Measurements from ENCODE around the gene TET2. TPM values are rescaled to one million over a fixed set of nuclear protein-coding genes. Genes with fewer than 3 reads are reported as not detected.

The TET2 gene
- total and polyA plus RNA-seq, 3 experiments from 2014 or later, result 13.8 to 28.0 (median 25.8) TPM

DNA sequence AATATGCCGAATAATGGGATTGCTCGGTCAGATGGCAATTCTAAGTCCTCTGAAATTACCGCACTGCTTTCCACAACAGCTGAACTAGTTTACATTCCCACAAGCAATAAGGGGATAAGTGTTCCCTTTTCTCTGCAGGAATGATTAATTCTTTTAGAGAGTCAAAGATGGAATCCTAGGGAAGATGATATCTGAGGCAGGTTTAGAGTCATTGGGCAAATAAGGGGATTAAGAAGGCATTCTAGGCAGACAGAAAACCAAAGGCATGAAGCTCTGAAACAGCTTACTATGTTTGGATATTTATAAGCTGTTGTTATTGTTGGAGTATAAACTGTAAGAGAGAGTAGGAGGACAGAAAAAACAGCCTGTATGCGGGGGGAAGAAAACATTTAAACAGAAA is 85.7 kb downstream of the TET2 start:
- Histone ChIP-seq H3K27me3 (ENCODE audit: insufficient read depth, low read length, poor library complexity, severe bottlenecking) (no peaks in the 10 kb centered on the region), H3K9me3 (ENCODE audit: low read length) (no peaks in the 10 kb centered on the region), H3K36me3 (ENCODE audit: insufficient read depth, low read length) (no peaks in the 10 kb centered on the region), H3K4me1 (ENCODE audit: insufficient read depth, low read length) (no peaks in the 10 kb centered on the region), H3K27ac (ENCODE audit: low read depth, low read length) (no peak overlapping the region), H3K4me3 (ENCODE audit: low read length) (no peak overlapping the region)
- ChIA-PET POLR2A (no interaction called here), CTCF (no interaction called here)
- Mint-ChIP-seq H3K4me3 (no peak overlapping the region), H3K27me3 (no peaks in the 10 kb centered on the region), H3K4me1 (peaks cover 17 to 29% (median 26%) of the 10 kb centered on the region in 3 donors), H3K36me3 (peaks cover 29 to 41% (median 30%) of the 10 kb centered on the region in 3 donors), H3K9me3 (no peaks in the 10 kb centered on the region), H3K27ac (no peak overlapping the region)
- no peak for DNase-seq

DNA sequence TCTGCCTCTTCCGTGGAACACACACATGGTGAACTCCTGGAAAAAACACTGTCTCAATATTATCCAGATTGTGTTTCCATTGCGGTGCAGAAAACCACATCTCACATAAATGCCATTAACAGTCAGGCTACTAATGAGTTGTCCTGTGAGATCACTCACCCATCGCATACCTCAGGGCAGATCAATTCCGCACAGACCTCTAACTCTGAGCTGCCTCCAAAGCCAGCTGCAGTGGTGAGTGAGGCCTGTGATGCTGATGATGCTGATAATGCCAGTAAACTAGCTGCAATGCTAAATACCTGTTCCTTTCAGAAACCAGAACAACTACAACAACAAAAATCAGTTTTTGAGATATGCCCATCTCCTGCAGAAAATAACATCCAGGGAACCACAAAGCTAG is 87.9 kb downstream of the TET2 start:
- no peaks in the 10 kb centered on the region for H3K36me3 ChIP-seq (ENCODE audit: insufficient read depth, low read length)
- H3K4me3 ChIP-seq (ENCODE audit: low read length), result no peak overlapping the region
- no peaks in the 10 kb centered on the region for H3K9me3 ChIP-seq (ENCODE audit: low read length)
- H3K4me1 Mint-ChIP-seq, result peaks cover 19 to 35% (median 27%) of the 10 kb centered on the region in 3 donors
- H3K4me3 Mint-ChIP-seq, result no peak overlapping the region
- peaks cover 32 to 58% (median 39%) of the 10 kb centered on the region in 3 donors for H3K36me3 Mint-ChIP-seq
- no peaks in the 10 kb centered on the region for H3K4me1 ChIP-seq (ENCODE audit: insufficient read depth, low read length)
- DNase-seq, result no peak
- H3K9me3 Mint-ChIP-seq, result no peaks in the 10 kb centered on the region
- no peaks in the 10 kb centered on the region for H3K27me3 Mint-ChIP-seq
- POLR2A ChIA-PET, result no interaction called here
- H3K27me3 ChIP-seq (ENCODE audit: insufficient read depth, low read length, poor library complexity, severe bottlenecking), result no peaks in the 10 kb centered on the region
- CTCF ChIA-PET, result no interaction called here
- no peak overlapping the region for H3K27ac ChIP-seq (ENCODE audit: low read depth, low read length)
- no peak overlapping the region for H3K27ac Mint-ChIP-seq

DNA sequence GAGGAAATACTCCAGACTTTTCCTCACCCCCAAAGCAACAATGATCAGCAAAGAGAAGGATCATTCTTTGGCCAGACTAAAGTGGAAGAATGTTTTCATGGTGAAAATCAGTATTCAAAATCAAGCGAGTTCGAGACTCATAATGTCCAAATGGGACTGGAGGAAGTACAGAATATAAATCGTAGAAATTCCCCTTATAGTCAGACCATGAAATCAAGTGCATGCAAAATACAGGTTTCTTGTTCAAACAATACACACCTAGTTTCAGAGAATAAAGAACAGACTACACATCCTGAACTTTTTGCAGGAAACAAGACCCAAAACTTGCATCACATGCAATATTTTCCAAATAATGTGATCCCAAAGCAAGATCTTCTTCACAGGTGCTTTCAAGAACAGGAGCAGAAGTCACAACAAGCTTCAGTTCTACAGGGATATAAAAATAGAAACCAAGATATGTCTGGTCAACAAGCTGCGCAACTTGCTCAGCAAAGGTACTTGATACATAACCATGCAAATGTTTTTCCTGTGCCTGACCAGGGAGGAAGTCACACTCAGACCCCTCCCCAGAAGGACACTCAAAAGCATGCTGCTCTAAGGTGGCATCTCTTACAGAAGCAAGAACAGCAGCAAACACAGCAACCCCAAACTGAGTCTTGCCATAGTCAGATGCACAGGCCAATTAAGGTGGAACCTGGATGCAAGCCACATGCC is 89.7 kb downstream of the TET2 start:
- no peak for DNase-seq
- H3K4me3 Mint-ChIP-seq, result peak overlapping the region in 2 of 7 donors; percentile 3 to 11
- peaks cover 21 to 35% (median 29%) of the 10 kb centered on the region in 3 donors for H3K4me1 Mint-ChIP-seq
- H3K9me3 Mint-ChIP-seq, result no peaks in the 10 kb centered on the region
- H3K9me3 ChIP-seq (ENCODE audit: low read length), result no peaks in the 10 kb centered on the region
- H3K27ac Mint-ChIP-seq, result peak overlapping the region in 6 of 8 donors; percentile 6 to 68 (median 20)
- POLR2A ChIA-PET, result no interaction called here
- peaks cover 35 to 62% (median 39%) of the 10 kb centered on the region in 3 donors for H3K36me3 Mint-ChIP-seq
- no peaks in the 10 kb centered on the region for H3K4me1 ChIP-seq (ENCODE audit: insufficient read depth, low read length)
- H3K27me3 Mint-ChIP-seq, result no peaks in the 10 kb centered on the region
- CTCF ChIA-PET, result no interaction called here
- no peak overlapping the region for H3K27ac ChIP-seq (ENCODE audit: low read depth, low read length)
- no peaks in the 10 kb centered on the region for H3K36me3 ChIP-seq (ENCODE audit: insufficient read depth, low read length)
- H3K27me3 ChIP-seq (ENCODE audit: insufficient read depth, low read length, poor library complexity, severe bottlenecking), result no peaks in the 10 kb centered on the region
- H3K4me3 ChIP-seq (ENCODE audit: low read length), result no peak overlapping the region

DNA sequence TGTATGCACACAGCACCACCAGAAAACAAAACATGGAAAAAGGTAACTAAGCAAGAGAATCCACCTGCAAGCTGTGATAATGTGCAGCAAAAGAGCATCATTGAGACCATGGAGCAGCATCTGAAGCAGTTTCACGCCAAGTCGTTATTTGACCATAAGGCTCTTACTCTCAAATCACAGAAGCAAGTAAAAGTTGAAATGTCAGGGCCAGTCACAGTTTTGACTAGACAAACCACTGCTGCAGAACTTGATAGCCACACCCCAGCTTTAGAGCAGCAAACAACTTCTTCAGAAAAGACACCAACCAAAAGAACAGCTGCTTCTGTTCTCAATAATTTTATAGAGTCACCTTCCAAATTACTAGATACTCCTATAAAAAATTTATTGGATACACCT is 90.2 kb downstream of the TET2 start:
- no peak overlapping the region for H3K27ac ChIP-seq (ENCODE audit: low read depth, low read length)
- no peaks in the 10 kb centered on the region for H3K36me3 ChIP-seq (ENCODE audit: insufficient read depth, low read length)
- no peak overlapping the region for H3K4me3 ChIP-seq (ENCODE audit: low read length)
- DNase-seq, result no peak
- no peaks in the 10 kb centered on the region for H3K27me3 Mint-ChIP-seq
- H3K4me1 ChIP-seq (ENCODE audit: insufficient read depth, low read length), result no peaks in the 10 kb centered on the region
- peaks cover 35 to 65% (median 39%) of the 10 kb centered on the region in 3 donors for H3K36me3 Mint-ChIP-seq
- POLR2A ChIA-PET, result no interaction called here
- H3K27me3 ChIP-seq (ENCODE audit: insufficient read depth, low read length, poor library complexity, severe bottlenecking), result no peaks in the 10 kb centered on the region
- CTCF ChIA-PET, result no interaction called here
- peak overlapping the region in 2 of 8 donors; percentile 9 to 13 for H3K27ac Mint-ChIP-seq
- H3K4me1 Mint-ChIP-seq, result peaks cover 21 to 35% (median 29%) of the 10 kb centered on the region in 3 donors
- H3K9me3 ChIP-seq (ENCODE audit: low read length), result no peaks in the 10 kb centered on the region
- no peak overlapping the region for H3K4me3 Mint-ChIP-seq
- no peaks in the 10 kb centered on the region for H3K9me3 Mint-ChIP-seq

DNA sequence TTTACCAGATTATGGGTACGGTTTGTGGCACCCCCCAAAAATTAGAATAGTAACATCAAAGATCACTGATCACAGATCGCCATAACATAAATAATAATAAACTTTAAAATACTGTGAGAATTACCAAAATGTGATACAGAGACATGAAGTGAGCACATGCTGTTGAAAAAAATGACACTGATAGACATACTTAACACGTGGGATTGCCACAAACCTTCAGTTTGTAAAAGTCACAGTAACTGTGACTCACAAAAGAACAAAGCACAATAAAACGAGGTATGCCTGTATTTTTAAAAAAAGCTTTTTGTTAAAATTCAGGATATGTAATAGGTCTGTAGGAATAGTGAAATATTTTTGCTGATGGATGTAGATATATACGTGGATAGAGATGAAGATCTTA is 93.4 kb downstream of the TET2 start:
- Mint-ChIP-seq H3K4me1 (peaks cover 18 to 26% (median 21%) of the 10 kb centered on the region in 3 donors), H3K36me3 (peaks cover 19 to 69% (median 30%) of the 10 kb centered on the region in 3 donors), H3K27ac (no peak overlapping the region), H3K4me3 (no peak overlapping the region), H3K9me3 (no peaks in the 10 kb centered on the region), H3K27me3 (no peaks in the 10 kb centered on the region)
- Histone ChIP-seq H3K4me3 (ENCODE audit: low read length) (no peak overlapping the region), H3K27ac (ENCODE audit: low read depth, low read length) (no peak overlapping the region), H3K36me3 (ENCODE audit: insufficient read depth, low read length) (peaks cover 4% of the 10 kb centered on the region), H3K27me3 (ENCODE audit: insufficient read depth, low read length, poor library complexity, severe bottlenecking) (no peaks in the 10 kb centered on the region), H3K9me3 (ENCODE audit: low read length) (no peaks in the 10 kb centered on the region), H3K4me1 (ENCODE audit: insufficient read depth, low read length) (no peaks in the 10 kb centered on the region)
- POLR2A ChIA-PET, result no interaction called here
- DNase-seq, result no peak
- CTCF ChIA-PET, result no interaction called here

DNA sequence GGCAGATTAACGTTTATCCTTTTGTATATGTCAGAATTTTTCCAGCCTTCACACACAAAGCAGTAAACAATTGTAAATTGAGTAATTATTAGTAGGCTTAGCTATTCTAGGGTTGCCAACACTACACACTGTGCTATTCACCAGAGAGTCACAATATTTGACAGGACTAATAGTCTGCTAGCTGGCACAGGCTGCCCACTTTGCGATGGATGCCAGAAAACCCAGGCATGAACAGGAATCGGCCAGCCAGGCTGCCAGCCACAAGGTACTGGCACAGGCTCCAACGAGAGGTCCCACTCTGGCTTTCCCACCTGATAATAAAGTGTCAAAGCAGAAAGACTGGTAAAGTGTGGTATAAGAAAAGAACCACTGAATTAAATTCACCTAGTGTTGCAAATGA is 94.8 kb downstream of the TET2 start:
- Mint-ChIP-seq H3K9me3 (no peaks in the 10 kb centered on the region), H3K27me3 (no peaks in the 10 kb centered on the region), H3K4me3 (peak overlapping the region in 1 of 7 donors; percentile 51), H3K27ac (peak overlapping the region in 1 of 8 donors; percentile 59), H3K4me1 (peaks cover 9 to 12% (median 9%) of the 10 kb centered on the region in 3 donors), H3K36me3 (peaks cover 6 to 55% (median 19%) of the 10 kb centered on the region in 3 donors)
- no peaks in the 10 kb centered on the region for H3K9me3 ChIP-seq (ENCODE audit: low read length)
- H3K4me1 ChIP-seq (ENCODE audit: insufficient read depth, low read length), result no peaks in the 10 kb centered on the region
- POLR2A ChIA-PET, result no interaction called here
- H3K27ac ChIP-seq (ENCODE audit: low read depth, low read length), result no peak overlapping the region
- peaks cover 4% of the 10 kb centered on the region for H3K36me3 ChIP-seq (ENCODE audit: insufficient read depth, low read length)
- no peaks in the 10 kb centered on the region for H3K27me3 ChIP-seq (ENCODE audit: insufficient read depth, low read length, poor library complexity, severe bottlenecking)
- CTCF ChIA-PET, result no interaction called here
- no peak overlapping the region for H3K4me3 ChIP-seq (ENCODE audit: low read length)
- DNase-seq, result no peak

DNA sequence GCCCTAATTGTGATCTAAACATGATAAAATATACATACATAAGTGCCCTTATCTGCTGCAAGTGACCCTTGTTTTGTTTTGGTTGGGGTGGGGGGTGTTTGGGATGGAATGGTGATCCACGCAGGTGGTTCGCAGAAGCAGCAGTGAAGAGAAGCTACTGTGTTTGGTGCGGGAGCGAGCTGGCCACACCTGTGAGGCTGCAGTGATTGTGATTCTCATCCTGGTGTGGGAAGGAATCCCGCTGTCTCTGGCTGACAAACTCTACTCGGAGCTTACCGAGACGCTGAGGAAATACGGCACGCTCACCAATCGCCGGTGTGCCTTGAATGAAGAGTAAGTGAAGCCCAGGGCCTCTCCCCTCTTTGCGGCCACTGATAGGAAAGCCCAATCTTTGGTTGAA is 96.8 kb downstream of the TET2 start:
- Histone ChIP-seq H3K4me3 (ENCODE audit: low read length) (no peak overlapping the region), H3K9me3 (ENCODE audit: low read length) (no peaks in the 10 kb centered on the region), H3K4me1 (ENCODE audit: insufficient read depth, low read length) (no peaks in the 10 kb centered on the region), H3K27ac (ENCODE audit: low read depth, low read length) (no peak overlapping the region), H3K36me3 (ENCODE audit: insufficient read depth, low read length) (peaks cover 4% of the 10 kb centered on the region), H3K27me3 (ENCODE audit: insufficient read depth, low read length, poor library complexity, severe bottlenecking) (no peaks in the 10 kb centered on the region)
- Mint-ChIP-seq H3K4me1 (peaks cover 2 to 4% (median 3%) of the 10 kb centered on the region in 3 donors), H3K27ac (peak overlapping the region in 1 of 8 donors; percentile 45), H3K36me3 (peaks cover 6 to 44% (median 14%) of the 10 kb centered on the region in 3 donors), H3K9me3 (no peaks in the 10 kb centered on the region), H3K27me3 (no peaks in the 10 kb centered on the region), H3K4me3 (no peak overlapping the region)
- ChIA-PET CTCF (no interaction called here), POLR2A (no interaction called here)
- no peak for DNase-seq

DNA sequence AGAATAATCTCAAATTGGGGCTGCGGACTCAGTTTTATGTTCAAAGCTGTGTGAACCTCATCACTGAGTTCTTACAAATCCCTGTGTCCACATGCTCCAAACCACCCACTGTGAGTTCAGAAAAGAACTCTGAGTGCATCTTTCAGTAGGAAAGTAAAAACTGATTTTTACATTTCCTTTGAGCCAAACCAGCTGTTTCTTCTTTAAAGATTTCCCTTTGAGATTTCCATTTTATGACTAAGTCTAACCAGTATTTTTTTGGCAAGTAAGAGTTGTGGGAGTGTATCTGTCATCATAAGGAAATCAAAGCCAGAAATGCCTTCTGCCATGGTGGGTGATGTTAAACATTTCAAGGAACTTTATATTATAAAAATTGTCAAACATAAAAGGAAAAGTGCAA is 100.0 kb downstream of the TET2 start:
- H3K36me3 Mint-ChIP-seq, result peaks cover 6 to 50% (median 18%) of the 10 kb centered on the region in 3 donors
- POLR2A ChIA-PET, result no interaction called here

More for the DNA sequence above, 100.0 kb downstream of the TET2 start:
- DNase-seq, result no peak
- H3K9me3 ChIP-seq (ENCODE audit: low read length), result no peaks in the 10 kb centered on the region
- H3K4me1 ChIP-seq (ENCODE audit: insufficient read depth, low read length), result no peaks in the 10 kb centered on the region
- no peaks in the 10 kb centered on the region for H3K27me3 Mint-ChIP-seq
- CTCF ChIA-PET, result interaction anchor here (1.2 kb wide), 1 partner anchor 227 kb away, joined by 3 read pairs; the partner anchor contains the start of gene PPA2
- H3K9me3 Mint-ChIP-seq, result no peaks in the 10 kb centered on the region
- no peak overlapping the region for H3K4me3 Mint-ChIP-seq
- no peak overlapping the region for H3K27ac ChIP-seq (ENCODE audit: low read depth, low read length)
- no peaks in the 10 kb centered on the region for H3K27me3 ChIP-seq (ENCODE audit: insufficient read depth, low read length, poor library complexity, severe bottlenecking)
- H3K4me1 Mint-ChIP-seq, result peaks cover 0 to 4% (median 0%) of the 10 kb centered on the region in 3 donors
- peaks cover 4% of the 10 kb centered on the region for H3K36me3 ChIP-seq (ENCODE audit: insufficient read depth, low read length)
- H3K4me3 ChIP-seq (ENCODE audit: low read length), result no peak overlapping the region
- no peak overlapping the region for H3K27ac Mint-ChIP-seq

Measured in CD8-positive, alpha-beta memory T cell (primary cell).